Loucy (cell line): ENCODE data around the gene LMX1B.

ENCODE experiments used
- CTCF ChIP-seq: fragments of 200-600 bp; sonication (generic); conservative IDR thresholded peaks from 2 replicates; pipeline ENCODE4 v1.5.1; 2014; ENCODE audit warnings: mild to moderate bottlenecking, antibody characterized with exemption, low read length
- EZH2phosphoT487 ChIP-seq: fragments of 200-600 bp; IDR thresholded peaks from 2 replicates; pipeline ENCODE4 v1.6.1; 2018; ENCODE audit warnings: antibody characterized with exemption, mild to moderate bottlenecking, moderate library complexity, borderline replicate concordance

DNA sequence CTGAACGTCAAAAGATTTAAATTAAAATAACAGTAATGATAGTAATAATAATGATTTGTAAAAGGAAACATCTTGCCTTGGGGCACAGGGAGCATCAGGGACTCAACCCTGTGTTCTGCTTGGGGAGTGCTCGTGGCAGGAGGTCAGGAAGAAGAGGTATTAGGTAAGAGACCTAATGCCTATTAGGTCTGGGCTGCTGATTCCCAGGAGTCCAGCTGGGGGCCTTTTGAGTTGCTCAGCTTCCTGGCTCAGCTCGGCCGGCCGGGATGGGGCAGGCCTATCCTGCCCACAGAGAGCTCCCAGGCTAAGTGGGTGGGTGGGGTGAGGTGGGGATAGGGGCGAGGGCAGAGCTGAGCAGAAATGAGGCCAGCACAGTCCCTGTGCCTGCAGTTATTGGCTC, 17.5 kb downstream of the LMX1B start:
- TF ChIP-seq CTCF (no peak), EZH2phosphoT487 (no peak)
